ENCODE data around the gene LIME1. TPM values are rescaled to one million over a fixed set of nuclear protein-coding genes. Genes with fewer than 3 reads are reported as not detected.
A peak's percentile ranks its signal among the peaks of the same experiment; 100 is the strongest.
"Not testable (repeated sequence)": the region's sequence is repeated elsewhere in the genome, so short reads cannot be mapped to it uniquely, and the experiment has no call there.

The LIME1 gene
- total RNA-seq, 1 donor from 2014 or later = 1.7 TPM

- no peak for DNase-seq
These were observed 37.8 kb downstream of the LIME1 start for GRCh38 chr20:63774306-63774705.

- DNase-seq = no peak
These were observed 38.9 kb downstream of the LIME1 start for GRCh38 chr20:63775096-63775978.

GRCh38 chr20:63776875-63777274, 40.4 kb downstream of the LIME1 start:
- not testable (repeated sequence) for DNase-seq

GRCh38 chr20:63777614-63778013, 41.1 kb downstream of the LIME1 start:
- DNase-seq = no peak

DNA sequence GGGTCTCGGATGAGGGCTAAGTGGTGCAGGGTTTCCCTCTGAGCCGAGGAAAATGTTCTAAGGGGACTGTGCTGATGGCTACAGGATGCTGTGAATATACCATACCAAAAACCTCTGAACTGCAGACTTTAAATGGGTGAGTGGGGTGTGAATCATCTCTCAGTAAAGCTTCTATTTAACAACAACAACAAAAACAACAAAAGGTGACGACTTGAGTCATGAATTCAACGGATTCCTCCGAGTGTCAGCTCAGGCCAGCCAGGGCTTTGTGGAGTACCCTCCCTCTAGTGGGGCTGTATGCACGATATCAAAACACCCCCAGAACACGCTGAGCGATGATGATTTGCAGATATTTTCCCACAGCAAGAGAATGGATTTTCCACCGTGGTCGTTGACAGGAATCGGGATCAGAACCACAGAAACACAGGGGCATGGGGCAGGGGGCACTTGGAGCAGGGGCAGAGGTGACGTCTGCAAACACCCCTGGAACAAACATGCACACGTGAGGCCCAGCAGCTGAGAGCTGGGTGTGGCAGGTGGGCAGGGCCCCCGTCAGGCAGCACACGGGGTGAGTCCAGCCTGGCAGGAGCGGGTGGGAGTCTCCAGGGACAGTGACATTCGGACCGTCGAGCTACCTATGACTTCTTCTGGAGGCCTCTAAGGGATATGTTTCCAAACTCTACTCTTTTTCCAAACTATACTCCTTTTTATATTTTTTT, 41.7 kb downstream of the LIME1 start:
- DNase-seq = no peak

- no peak for DNase-seq
These were observed 42.4 kb downstream of the LIME1 start for GRCh38 chr20:63778857-63779256.

DNA sequence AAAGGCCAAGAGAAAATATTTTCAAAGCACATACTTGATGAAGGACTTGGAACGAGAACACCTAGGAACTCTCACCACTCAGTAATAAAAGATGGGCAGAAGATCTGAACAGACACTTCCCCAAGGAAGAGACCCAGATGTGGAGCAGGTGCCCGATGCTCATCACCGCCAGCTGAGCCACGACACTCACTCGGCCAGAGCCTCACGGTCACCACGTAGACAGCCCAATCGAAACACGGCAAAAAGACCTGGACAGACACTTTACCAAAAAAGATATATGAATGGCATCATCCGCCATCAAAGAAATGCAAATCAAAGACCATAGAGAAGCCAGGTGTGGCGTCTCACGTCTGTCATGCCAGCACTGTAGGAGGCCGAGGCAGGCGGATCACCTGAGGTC, 44.7 kb downstream of the LIME1 start:
- DNase-seq = no peak

- no peak for DNase-seq
These were observed 45.6 kb downstream of the LIME1 start for GRCh38 chr20:63782051-63782471.

GRCh38 chr20:63782521-63782971, 46.1 kb downstream of the LIME1 start:
- no peak for DNase-seq

GRCh38 chr20:63783970-63784369, 47.5 kb downstream of the LIME1 start:
- no peak for DNase-seq

- peak; percentile 40 for DNase-seq
These were observed 49.2 kb downstream of the LIME1 start for GRCh38 chr20:63785691-63786131.

- no peak for DNase-seq
These were observed 50.8 kb downstream of the LIME1 start for GRCh38 chr20:63787302-63787701.

DNA sequence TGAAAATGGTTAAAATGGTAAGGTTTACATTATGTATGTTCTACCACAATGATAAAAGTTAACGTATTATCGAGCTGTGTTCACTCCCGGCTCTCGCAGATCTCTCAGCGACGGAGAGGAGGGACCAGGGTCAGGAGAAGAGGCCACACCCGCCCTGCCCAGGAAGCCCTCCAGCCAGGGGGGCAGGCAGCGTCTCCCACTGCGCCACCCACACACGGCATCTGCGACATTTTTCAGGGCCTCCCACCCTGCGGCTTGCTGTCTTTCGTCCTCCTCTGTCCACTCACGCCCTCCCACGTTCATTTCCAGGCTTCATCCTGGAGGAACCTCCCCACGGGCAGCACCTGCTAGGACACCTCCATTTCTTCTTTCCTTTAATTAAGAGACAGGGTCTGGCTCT, 51.3 kb downstream of the LIME1 start:
- no peak for DNase-seq

Small RNA genes within 50 kb of the gene (small RNA-seq; reads per million reads assigned to genes)
- gene LIME1 (not detected), gene TNFRSF6B (not detected)

Other genes with a start within 250 kb of the LIME1 start
- gene EEF1A2, start 237.6 kb upstream of the LIME1 start, total RNA-seq = 214 TPM
- 43.5 TPM for gene PPDPF, start 215.9 kb upstream of the LIME1 start, total RNA-seq
- 0.16 TPM for gene PTK6, start 199.3 kb upstream of the LIME1 start, total RNA-seq
- gene SRMS, start 188.9 kb upstream of the LIME1 start, total RNA-seq = not detected
- gene FNDC11, start 182.5 kb upstream of the LIME1 start, total RNA-seq = 4.1 TPM
- 7.2 TPM for gene HELZ2, start 162.4 kb upstream of the LIME1 start, total RNA-seq
- 6.9 TPM for gene GMEB2, start 109.6 kb upstream of the LIME1 start, total RNA-seq
- gene STMN3, start 83.2 kb upstream of the LIME1 start, total RNA-seq = 101 TPM
- gene RTEL1, start 78.4 kb upstream of the LIME1 start, total RNA-seq = 10.0 TPM
- gene TNFRSF6B, start 40.0 kb upstream of the LIME1 start, total RNA-seq = not detected
- 15.6 TPM for gene ARFRP1, start 28.7 kb upstream of the LIME1 start, total RNA-seq
- gene ZGPAT, start 28.6 kb upstream of the LIME1 start, total RNA-seq = 7.3 TPM
- gene SLC2A4RG, start 3.1 kb downstream of the LIME1 start, total RNA-seq = 2.8 TPM
- 21.5 TPM for gene ZBTB46, start 94.6 kb downstream of the LIME1 start, total RNA-seq
- not detected for gene ABHD16B, start 124.8 kb downstream of the LIME1 start, total RNA-seq
- gene TPD52L2, start 128.6 kb downstream of the LIME1 start, total RNA-seq = 20.3 TPM
- gene DNAJC5, start 158.5 kb downstream of the LIME1 start, total RNA-seq = 99.7 TPM
- 17.8 TPM for gene UCKL1, start 219.8 kb downstream of the LIME1 start, total RNA-seq
- gene ZNF512B, start 233.3 kb downstream of the LIME1 start, total RNA-seq = 15.8 TPM
- 6.4 TPM for gene SAMD10, start 243.0 kb downstream of the LIME1 start, total RNA-seq
- 71.0 TPM for gene PRPF6, start 244.5 kb downstream of the LIME1 start, total RNA-seq